GM04503 (cell line): ENCODE results near the gene TBC1D28.
"Not testable (repeated sequence)": the region's sequence is repeated elsewhere in the genome, so short reads cannot be mapped to it uniquely, and the experiment has no call there.

ENCODE experiments used
- DNase-seq: peaks from one replicate; pipeline ENCODE4 v3.0.0-alpha.2; 2012; ENCODE audit warnings: low read depth

The TBC1D28 gene

DNA sequence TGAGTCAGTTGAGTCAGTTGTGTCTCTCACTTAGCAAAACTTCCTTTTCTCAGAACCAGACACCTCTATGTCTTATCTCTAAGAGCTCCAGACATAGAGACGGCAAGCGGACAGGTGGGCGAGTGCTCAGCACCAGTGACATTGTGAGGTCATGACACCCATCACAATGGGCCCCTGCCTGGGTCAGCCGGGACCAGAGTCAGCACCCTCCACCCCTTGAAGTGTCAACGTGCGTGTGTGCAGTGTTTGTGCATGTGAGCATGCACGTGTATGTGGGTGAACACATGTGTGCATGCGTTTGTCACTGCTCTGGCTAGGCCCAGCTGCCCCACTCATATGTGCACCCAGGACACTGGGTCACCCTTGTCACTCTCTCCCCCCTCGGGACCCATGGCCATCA, at the start of gene TBC1D28:
Gene TBC1D28 (minus strand): TSS at position 101 of the 400 bp plus-strand sequence. CDS start 3,039 bp downstream, outside the sequence.
- DNase-seq, result not testable (repeated sequence)

DNA sequence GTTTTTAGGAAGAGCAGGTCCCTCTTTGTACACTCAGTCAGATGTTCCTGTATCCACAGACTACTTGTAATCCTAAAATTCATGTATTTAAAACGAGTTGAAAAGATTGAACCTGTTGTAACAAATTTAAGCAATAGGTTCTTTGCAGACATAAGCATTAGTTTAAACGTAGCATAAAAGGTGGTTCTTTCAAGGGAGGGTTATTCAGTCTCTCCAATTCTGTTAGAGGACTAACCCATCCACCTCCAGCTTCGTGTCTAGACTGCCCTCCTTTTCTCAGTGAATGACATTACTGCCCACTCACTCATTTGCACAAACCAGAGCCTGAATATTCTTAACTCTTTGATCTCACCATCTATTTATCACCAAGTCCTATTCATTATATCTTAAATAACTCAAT, 38.5 kb upstream of the TBC1D28 start:
- not testable (repeated sequence) for DNase-seq

DNA sequence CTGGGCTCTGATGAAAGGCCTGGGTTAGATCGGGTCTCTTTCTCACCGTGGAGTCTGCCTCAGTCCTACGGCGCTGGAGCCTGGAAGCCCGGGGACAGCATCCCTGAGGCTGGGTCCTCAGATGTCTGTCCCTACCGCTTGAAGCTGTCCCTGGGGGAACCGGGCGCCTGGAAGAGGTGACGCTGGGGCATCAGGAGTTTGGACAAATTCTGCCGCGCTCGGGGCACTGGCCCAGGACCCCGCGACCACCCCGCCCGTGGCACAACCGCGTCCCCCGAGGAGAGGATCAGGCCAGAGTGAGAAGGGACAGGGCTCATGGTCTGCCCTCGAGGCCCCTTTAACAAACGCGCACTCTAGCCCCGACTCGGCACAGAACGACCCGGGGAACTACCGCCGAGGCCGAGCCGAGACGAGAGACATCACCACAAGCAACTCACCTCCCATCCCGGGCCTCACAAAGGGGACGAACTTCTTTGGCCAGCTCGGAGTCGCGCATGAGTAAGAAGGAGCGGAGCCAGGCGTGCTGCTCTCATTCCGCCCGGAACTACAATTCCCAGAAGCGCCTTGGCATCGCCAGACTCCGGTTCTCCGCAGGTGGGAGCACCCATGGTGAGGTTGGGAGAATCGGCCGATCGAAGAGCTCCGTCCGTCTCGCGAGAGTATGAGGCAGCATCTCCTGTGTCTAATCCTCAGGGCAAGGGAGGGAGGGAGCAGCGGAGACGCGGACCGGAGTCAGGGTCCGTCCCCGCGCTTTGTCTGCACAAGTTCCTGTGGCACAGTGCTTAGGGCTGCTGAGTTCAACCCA, 37.8 kb upstream of the TBC1D28 start, which contains the start of gene FOXO3B:
Gene FOXO3B (minus strand): TSS at position 548 of the 805 bp plus-strand sequence. CDS start 663 bp downstream, outside the sequence.
- DNase-seq, result not testable (repeated sequence)

DNA sequence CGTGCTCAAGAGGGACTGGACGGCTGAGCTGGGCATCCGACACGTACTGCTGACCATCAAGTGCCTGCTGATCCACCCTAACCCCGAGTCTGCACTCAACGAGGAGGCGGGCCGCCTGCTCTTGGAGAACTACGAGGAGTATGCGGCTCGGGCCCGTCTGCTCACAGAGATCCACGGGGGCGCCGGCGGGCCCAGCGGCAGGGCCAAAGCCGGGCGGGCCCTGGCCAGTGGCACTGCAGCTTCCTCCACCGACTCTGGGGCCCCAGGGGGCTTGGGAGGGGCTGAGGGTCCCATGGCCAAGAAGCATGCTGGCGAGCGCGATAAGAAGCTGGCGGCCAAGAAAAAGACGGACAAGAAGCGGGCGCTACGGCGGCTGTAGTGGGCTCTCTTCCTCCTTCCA, 33.2 kb upstream of the TBC1D28 start:
- not testable (repeated sequence) for DNase-seq

DNA sequence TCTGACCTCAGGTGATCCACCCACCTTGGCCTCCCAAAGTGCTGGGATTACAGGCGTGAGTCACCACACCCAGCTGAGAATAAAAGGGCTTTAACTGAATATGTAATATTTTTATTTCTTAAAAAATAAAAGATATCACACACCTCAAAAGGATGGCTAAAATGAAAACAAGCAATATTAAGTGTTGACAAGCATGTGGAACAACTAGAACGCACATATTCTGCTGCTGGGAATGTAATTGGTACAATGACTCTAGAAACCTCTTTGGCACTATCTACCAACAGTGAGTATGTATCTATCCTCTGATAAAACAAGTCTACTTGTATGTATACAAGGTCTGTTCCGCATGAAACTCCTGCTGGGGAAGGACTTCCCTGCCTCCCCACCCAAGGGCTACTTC, 32.7 kb upstream of the TBC1D28 start:
- not testable (repeated sequence) for DNase-seq

DNA sequence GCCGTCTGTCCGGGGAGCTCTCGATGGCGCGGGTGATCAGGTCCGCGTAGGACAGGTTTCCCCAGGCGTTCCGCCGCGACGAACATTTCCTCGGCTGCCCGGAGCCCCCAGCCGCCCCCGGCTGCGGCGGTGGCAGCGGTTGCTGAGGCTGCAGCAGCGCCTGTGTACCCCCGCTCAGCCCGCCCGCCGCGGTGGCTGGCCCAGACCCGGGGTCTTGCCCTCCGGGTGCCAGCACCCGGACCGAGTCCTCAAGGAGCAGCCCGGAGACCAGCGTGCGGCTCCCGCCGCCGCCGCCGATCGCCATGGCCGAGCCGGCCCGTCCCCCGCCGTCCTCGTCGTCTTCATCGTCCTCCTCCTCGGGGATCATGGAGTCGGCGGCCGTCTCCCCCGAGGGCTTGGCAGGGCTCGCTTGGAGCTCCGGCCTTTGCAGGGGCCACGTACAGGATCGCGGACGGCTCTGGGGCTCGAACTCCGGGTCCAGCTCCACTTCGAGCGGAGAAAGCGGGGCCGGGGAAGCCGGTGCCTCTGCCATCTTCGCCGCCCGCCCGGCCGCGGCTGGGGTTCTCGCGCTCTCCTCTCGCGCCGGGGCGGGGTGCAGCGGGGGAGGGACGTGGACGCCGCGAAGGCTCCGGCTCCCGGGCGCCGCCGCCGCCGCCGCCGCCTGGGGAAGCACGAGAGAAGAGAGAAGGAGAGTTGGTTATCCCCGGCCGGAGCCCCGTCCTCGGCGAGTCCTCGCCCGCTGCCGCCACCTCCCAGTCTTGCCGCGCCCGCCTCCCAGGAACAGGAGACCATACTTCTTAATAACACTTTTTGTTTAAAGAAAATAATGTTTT, 28.4 kb upstream of the TBC1D28 start:
- not testable (repeated sequence) for DNase-seq

DNA sequence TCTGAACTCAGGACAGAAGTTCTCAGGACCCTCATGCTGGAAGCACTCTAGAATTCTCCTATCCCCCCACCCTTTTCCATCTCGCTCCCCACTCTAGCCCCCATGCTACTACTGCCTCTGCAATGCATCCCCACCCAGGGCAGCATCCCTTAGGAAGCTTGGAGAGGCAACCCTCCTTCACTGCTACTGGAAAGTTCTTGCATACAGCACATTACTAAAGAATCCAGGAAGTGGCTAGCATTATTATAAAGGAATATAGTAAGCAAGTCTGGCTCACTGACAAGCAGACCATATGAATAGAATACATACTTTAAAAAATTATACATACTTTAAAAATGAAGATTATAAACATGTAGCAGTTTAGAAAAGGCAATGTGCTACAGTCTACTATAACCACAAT, 24.4 kb upstream of the TBC1D28 start:
- DNase-seq, result not testable (repeated sequence)

DNA sequence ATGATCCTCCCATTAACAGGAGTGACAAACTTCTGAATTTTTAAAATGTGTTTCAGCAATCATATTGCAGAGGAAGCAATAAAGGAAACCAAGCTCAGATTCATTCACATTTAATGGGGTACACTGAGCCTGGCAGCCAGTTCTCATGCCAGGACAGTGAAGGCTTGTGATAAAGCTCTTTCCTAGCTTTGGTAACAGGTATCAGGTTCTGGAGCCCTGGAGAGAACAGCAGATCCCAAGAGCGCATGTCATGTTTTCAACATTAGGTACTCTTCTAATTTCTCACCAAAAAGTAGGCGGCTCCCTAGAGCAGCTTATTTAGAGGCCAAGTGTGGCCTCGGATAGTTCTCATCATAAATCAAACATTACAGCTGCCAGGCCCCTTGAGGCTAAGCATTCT, 23.3 kb upstream of the TBC1D28 start:
- DNase-seq, result not testable (repeated sequence)

DNA sequence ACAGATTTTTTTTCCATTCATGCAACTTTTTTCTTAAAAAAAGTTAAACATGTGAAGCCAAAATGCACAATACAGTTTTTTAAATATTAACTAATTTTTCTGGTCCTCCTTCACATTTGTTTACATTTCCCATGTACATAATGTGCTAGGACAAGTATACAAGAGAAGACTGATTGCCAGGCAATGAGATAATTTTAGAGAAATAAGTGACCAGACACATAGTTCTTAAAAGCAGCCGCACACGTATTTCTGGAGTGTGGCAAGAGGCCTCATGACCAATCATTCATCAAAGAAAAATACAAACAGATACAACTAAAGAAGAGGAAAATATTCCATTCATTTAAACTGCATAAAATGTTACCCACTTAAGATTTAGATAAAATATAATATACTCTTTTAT, 22.1 kb upstream of the TBC1D28 start:
- DNase-seq, result not testable (repeated sequence)

DNA sequence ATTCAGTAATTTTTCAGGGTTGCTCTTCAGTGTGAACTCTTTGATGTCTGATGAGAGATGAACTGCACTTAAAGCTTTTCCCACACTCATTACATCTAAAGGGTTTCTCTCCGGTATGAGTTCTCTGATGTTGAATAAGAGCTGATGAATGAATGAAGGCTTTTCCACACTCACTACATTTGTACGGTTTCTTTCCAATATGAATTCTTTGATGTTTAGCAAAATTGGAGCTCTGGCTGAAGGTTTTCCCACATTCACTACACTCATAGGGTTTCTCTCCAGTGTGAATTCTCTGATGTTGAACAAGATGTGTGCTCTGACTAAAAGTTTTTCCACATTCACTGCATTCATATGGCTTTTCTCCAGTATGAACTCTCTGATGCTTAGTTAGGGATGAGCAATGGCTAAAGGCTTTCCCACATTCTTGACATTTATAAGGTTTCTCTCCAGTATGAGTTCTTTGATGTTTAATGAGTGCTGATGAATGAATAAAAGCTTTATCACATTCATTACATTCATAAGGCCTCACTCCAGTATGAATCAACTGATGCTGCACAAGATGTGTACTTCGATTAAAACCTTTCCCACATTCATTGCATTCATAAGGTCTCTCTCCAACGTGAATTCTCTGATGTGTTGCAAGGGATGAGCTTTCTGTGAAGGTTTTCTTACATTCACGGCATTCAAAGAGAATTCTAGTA, 17.9 kb upstream of the TBC1D28 start:
- DNase-seq, result not testable (repeated sequence)

DNA sequence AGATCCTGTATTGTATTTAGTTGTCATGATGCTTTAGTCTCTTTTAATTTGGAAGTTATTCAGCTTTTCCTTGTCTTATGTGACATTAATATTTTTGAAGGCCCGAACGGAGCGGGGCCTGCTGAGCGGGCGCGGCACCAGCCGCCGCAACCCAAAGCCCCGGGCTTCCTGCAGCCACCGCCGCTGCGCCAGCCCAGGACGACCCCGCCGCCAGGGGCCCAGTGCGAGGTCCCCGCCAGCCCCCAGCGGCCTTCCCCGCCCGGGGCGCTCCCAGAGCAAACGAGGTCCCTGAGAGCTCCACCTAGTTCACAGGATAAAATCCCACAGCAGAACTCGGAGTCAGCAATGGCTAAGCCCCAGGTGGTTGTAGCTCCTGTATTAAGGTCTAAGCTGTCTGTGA, 5.9 kb upstream of the TBC1D28 start:
- not testable (repeated sequence) for DNase-seq

DNA sequence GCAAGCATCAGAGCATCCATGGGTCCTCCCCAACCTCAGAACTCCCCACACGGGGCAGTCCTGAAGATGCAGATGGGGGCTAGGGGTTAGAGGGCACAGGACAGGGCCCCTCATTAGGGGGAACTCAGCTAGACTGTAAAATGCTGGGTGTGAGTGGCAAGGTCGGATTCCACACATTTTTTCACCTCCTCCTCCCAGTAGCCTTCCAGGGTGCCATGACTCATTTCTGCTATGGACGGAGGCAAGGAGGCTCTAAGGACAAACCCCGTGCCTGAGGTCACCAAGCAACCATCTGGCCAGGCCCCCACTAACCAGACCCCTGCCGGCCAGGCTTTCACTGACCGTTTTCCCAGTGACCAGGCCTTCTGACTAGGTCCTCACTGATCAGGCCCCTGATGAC, 1.1 kb downstream of the TBC1D28 start:
- DNase-seq, result not testable (repeated sequence)

DNA sequence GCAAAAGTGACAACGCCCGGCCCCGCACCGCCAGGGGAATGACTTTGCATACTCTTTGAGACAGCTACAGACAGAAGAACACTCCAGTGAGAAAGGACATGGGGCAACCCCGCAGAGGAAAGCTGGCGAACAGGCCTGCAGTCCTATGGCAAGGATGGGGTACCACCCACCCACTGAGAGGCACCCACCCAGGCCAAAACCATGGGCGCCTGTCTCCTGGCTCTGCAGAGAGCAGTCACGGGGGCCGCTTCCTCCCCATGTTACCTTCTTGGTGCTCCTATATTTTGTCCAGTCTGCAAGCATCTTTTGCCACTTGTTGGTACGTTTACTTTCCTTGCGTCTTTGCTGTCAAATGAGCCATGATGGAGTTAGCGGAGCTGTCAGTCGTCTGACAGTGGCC, 5.8 kb downstream of the TBC1D28 start:
- not testable (repeated sequence) for DNase-seq

DNA sequence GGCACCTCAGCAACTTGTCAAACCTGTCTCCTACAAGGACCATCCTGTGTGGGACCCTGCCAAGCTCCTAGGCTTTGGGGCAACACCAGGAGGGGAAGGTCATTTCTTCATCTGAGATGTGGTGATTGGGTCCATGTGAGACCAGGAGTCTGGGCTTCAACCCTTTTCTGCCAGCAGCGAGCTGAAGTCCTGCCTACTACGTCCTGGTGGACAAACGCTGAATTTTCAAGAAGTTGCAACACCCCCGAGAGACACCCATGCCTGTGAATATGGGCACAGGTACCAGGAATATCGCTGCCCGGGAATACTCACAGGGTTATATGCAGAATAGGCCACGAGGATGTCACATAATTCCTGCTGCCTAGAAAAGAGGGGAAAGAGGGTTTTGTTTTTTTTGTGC, 8.0 kb downstream of the TBC1D28 start:
- not testable (repeated sequence) for DNase-seq

DNA sequence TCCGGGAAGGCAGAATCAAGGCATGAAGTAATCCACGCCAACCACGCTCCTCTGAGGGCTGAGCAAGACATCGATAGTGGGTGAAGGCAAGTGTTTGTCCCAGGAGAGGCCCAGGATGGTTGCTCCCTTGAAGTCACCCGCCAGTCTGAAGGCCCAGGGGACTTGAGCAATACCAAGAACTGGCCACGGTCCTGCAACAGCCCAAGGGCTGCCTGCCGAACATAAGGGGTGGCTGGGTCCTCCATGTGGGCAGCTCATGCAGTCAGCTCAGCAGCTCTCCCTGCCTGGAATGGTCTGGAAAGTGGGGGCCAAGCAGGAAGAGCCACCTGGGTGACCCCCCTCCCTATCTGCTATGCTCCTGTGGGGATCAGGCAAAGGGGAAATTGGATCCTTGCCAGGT, 8.4 kb downstream of the TBC1D28 start:
- DNase-seq, result not testable (repeated sequence)

DNA sequence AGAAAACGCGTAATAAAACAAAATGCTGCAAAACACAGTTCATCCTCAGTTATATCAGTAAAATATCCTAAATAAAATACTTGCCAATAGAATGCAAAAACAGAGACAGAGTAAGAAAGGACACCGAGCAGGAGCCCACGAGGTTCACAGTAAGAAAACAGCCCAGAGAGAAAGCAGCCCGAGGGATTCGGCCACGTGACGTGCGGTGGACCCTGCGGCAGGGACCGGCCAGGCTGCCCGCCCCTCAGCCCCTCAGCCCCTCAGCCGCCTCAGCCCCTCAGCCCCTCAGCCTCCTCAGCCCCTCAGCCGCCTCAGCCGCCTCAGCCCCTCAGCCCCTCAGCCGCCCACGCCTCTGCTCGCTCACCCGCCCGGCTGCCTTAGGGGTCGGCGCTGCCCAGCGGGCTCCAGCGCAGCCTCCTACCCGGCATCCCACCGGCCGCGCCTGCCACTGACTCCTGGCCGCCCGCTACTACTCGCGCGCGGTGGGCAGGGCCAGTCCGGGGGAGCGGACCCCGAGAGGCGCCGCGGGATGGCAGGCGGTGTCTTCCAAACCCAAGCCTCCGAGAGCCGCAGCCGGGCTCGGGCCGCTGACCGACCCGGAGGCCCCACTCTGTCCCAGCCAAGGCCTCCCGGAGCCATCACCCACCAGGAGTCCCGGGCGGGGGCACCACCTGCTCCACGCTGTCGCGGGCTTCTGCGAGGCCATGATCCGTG, 9.5 kb downstream of the TBC1D28 start:
- not testable (repeated sequence) for DNase-seq

DNA sequence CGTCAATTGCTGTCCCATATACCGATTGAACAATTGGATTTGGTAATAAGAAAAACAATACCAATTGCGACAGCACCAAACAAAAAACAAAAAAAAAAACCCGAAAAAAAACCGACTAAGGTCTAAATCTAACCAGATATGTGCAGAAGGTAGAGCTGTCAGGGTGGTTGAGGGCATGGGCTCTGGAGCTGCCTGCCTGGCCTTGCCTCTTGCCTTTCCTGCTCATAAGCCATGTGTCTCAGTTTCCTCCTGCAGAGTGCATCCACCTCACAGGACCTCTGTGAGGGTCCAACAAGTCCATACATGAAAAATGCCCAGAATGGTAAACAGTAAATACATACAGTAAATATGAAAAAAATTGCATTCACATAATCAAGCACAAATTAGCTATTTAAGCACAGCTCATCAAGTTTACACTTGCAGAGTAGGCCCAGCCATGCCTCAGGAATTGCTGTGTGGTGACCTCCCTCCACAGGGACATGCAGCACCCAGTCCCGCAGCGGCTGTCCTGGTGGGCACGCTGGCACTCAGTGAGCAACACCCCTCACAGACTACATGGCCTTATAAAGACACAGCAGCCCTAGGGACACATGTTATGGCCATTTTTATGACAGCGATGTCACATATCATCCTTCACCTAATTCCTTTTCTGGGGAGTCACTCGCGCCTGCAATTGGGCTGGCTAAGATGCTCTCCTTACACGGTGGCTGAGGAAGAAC, 17.9 kb downstream of the TBC1D28 start:
- DNase-seq, result no peak

DNA sequence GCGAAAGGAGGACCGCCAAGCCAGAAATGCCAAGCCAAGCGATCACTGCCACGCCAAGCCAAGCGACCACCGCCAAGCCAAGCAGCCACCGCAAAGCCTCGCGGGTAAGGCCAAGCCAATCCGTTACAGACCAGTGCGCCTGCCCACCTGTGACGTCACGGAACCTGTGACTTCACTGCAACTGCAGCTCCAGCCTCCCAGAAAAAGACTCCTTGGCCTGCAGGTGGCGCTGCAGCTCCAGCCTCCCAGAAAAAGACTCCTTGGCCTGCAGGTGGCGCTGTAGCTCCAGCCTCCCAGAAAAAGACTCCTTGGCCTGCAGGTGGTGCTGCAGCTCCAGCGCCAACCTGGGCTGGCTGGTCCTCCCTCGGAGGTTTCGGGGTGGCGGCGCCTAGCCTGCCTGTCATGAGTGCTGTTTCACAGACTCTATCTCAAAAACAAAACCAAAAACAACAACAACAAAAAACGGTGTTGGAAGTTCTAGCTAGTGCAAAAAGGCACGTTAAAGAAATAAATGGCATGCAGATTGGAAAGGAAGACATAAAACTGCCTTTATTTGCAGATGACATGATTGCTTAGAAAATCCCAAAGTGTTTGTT, 18.6 kb downstream of the TBC1D28 start:
- DNase-seq, result peak; percentile 51

DNA sequence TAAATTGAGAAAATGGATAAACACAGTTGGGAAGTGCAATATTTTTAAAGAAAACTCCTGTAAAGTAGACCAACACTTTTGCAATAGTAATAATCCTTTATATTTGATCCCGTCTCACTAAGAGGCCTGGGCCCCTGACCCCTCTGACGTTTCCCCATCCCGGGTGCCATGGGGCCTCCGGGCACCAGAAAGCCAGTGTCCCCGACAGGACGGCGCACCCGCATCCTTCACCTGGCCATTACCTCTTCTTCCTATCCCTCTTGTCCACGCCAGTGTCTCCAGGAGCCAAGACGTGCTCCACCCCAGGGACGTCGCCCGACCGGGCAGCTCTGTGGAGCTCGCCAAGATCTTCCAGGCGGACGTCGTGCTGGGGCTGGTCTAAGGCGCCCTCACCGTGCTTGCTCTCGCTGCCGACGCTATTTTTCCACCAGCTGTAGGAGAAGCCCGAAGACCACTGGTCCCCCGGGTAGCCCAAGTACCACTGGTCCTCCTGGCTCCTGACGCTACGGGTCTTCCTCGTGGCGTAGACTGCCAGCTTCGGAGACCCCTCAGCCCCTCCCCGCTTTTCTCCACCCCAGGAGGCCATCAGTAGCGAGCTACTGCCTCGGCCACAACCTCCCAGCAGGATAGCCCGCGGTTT, 19.2 kb downstream of the TBC1D28 start:
- not testable (repeated sequence) for DNase-seq

DNA sequence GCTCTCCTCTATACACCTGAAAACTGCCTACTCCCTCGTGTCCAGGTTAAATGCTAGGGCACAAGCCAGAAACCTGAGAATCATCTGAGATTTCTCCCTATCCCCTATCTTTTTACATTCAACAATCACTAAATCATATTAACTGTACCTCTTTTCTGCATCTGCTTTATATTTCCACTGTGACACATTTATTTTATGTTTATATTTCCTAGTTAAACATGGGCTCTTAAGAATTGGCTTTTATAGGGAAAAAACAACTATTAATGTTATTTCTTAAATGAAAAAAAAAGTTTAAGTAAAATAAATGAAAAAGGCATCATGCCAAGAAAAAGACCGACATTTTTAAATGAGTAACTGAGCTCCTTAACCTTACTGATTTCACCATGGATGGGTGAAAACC, 26.6 kb downstream of the TBC1D28 start:
- not testable (repeated sequence) for DNase-seq
